Memory B cell (primary cell): Measurements from ENCODE around the gene LRRC26.
"Not testable (repeated sequence)": the region's sequence is repeated elsewhere in the genome, so short reads cannot be mapped to it uniquely, and the experiment has no call there.

Experiments used
- ATAC-seq: fragments of 150-1000 bp; cut with Tn5 transposase; 2 replicates; pipeline ENCODE4 v1.10.0; 2021; ENCODE audit warnings: low read depth, mild to moderate bottlenecking, moderate library complexity
- DNase-seq, 2 donors: peaks; one replicate each; pipeline ENCODE4 v3.0.0; 2022; ENCODE audit warnings: low spot score in 2 of 2
- H3K27ac Mint-ChIP-seq: one replicate; pipeline ENCODE4 v1.8.0; 2022; ENCODE audit warnings: mild to moderate bottlenecking, moderate library complexity, mixed read lengths
- H3K27me3 Mint-ChIP-seq: one replicate; pipeline ENCODE4 v1.8.0; 2022; ENCODE audit warnings: mixed read lengths
- H3K36me3 Mint-ChIP-seq: one replicate; pipeline ENCODE4 v1.8.0; 2022; ENCODE audit warnings: mild to moderate bottlenecking, mixed read lengths
- H3K4me1 Mint-ChIP-seq: one replicate; pipeline ENCODE4 v1.8.0; 2022; ENCODE audit warnings: mixed read lengths
- H3K4me3 Mint-ChIP-seq: one replicate; pipeline ENCODE4 v1.8.0; 2022; ENCODE audit warnings: mild to moderate bottlenecking, moderate library complexity, mixed read lengths
- H3K9me3 Mint-ChIP-seq: one replicate; pipeline ENCODE4 v1.8.0; 2022; ENCODE audit warnings: mixed read lengths

The LRRC26 gene

GRCh38 chr9:137127301-137128157, 42.3 kb downstream of the LRRC26 start:
- peak overlapping the region; percentile 94 for H3K27ac Mint-ChIP-seq
- no peaks in the 10 kb centered on the region for H3K27me3 Mint-ChIP-seq
- H3K4me1 Mint-ChIP-seq = peaks cover 31% of the 10 kb centered on the region
- H3K36me3 Mint-ChIP-seq = no peaks in the 10 kb centered on the region
- DNase-seq = peak in 1 of 2 donors; percentile 28
- H3K4me3 Mint-ChIP-seq = peak overlapping the region; percentile 94
- peak; percentile 12 for ATAC-seq
- H3K9me3 Mint-ChIP-seq = no peaks in the 10 kb centered on the region

- ATAC-seq (no peak), DNase-seq (no peak)
- no peaks in the 10 kb centered on the region for H3K9me3 Mint-ChIP-seq
- H3K27me3 Mint-ChIP-seq = no peaks in the 10 kb centered on the region
- H3K4me1 Mint-ChIP-seq = peaks cover 38% of the 10 kb centered on the region
- H3K36me3 Mint-ChIP-seq = no peaks in the 10 kb centered on the region
- H3K27ac Mint-ChIP-seq = peak overlapping the region; percentile 94
- peak overlapping the region; percentile 90 for H3K4me3 Mint-ChIP-seq
These were observed 43.1 kb downstream of the LRRC26 start for GRCh38 chr9:137126786-137127185.

GRCh38 chr9:137123952-137124462, 45.8 kb downstream of the LRRC26 start:
- peaks cover 46% of the 10 kb centered on the region for H3K4me1 Mint-ChIP-seq
- DNase-seq, H3K36me3 Mint-ChIP-seq, H3K4me3 Mint-ChIP-seq, H3K27me3 Mint-ChIP-seq, H3K27ac Mint-ChIP-seq, ATAC-seq, H3K9me3 Mint-ChIP-seq: not testable (repeated sequence)

- peaks cover 45% of the 10 kb centered on the region for H3K4me1 Mint-ChIP-seq
- H3K27me3 Mint-ChIP-seq = no peaks in the 10 kb centered on the region
- H3K27ac Mint-ChIP-seq = peak overlapping the region; percentile 95
- DNase-seq (no peak), ATAC-seq (no peak)
- H3K9me3 Mint-ChIP-seq = no peaks in the 10 kb centered on the region
- H3K4me3 Mint-ChIP-seq = peak overlapping the region; percentile 46
- H3K36me3 Mint-ChIP-seq = no peaks in the 10 kb centered on the region
These were observed 46.4 kb downstream of the LRRC26 start for GRCh38 chr9:137123468-137123837.

GRCh38 chr9:137122796-137123467, 46.9 kb downstream of the LRRC26 start:
- peak overlapping the region; percentile 95 for H3K27ac Mint-ChIP-seq
- ATAC-seq = peak; percentile 35
- not testable (repeated sequence) for H3K27me3 Mint-ChIP-seq, H3K36me3 Mint-ChIP-seq, H3K9me3 Mint-ChIP-seq
- DNase-seq = peak in 1 of 2 donors; percentile 12
- H3K4me1 Mint-ChIP-seq = peaks cover 40% of the 10 kb centered on the region
- peak overlapping the region; percentile 84 for H3K4me3 Mint-ChIP-seq

- Mint-ChIP-seq H3K4me3 (peak overlapping the region; percentile 84), H3K4me1 (peaks cover 35% of the 10 kb centered on the region), H3K27ac (peak overlapping the region; percentile 95)
- not testable (repeated sequence) for DNase-seq, H3K27me3 Mint-ChIP-seq, H3K9me3 Mint-ChIP-seq, H3K36me3 Mint-ChIP-seq
- peak; percentile 51 for ATAC-seq
These were observed 47.7 kb downstream of the LRRC26 start for GRCh38 chr9:137121927-137122795.
